Sigmoid colon (tissue), 7 donors: ENCODE data around the gene DERA. TPM values are rescaled to one million over a fixed set of nuclear protein-coding genes. Genes with fewer than 3 reads are reported as not detected.
"Not testable (repeated sequence)": the region's sequence is repeated elsewhere in the genome, so short reads cannot be mapped to it uniquely, and the experiment has no call there.

Source experiments
- DNase-seq: peaks from one replicate; pipeline ENCODE4 v3.0.0-alpha.2; 2019
- H3K27ac ChIP-seq, 4 donors: fragments of 200-600 bp; sonication (generic); one replicate each; pipeline ENCODE4 v1.5.1; 2016 to 2019; ENCODE audit warnings: mild to moderate bottlenecking in 1 of 4
- H3K27me3 ChIP-seq, 3 donors: fragments of 200-600 bp; sonication (generic); one replicate each; pipeline ENCODE4 v1.5.1; 2019; ENCODE audit warnings: mild to moderate bottlenecking in 1 of 3
- H3K36me3 ChIP-seq, 4 donors: fragments of 200-600 bp; sonication (generic); one replicate each; pipeline ENCODE4 v1.5.1; 2016 to 2019
- H3K4me1 ChIP-seq, 4 donors: fragments of 200-600 bp; sonication (generic); one replicate each; pipeline ENCODE4 v1.5.1; 2017 to 2019
- H3K4me3 ChIP-seq, 4 donors: fragments of 200-600 bp; sonication (generic); one replicate each; pipeline ENCODE4 v1.5.1; 2017 to 2019; ENCODE audit warnings: mild to moderate bottlenecking in 2 of 4, moderate library complexity in 1 of 4
- H3K9me3 ChIP-seq, 4 donors: fragments of 200-600 bp in 3 of 4; sonication (generic) in 3 of 4; one replicate each; pipeline versions ENCODE4 v1.5.1 to v1.6.1; 2013 to 2019
- EP300 ChIP-seq, 4 donors: sonication (generic); formaldehyde crosslinking; IDR thresholded peaks; one replicate each; pipeline ENCODE4 v1.6.1; 2017; ENCODE audit warnings: antibody characterized with exemption in 4 of 4
- POLR2A ChIP-seq, 2 donors: fragments of 450-650 bp; IDR thresholded peaks; one replicate each; pipeline ENCODE4 v1.6.1; 2016; ENCODE audit warnings: antibody characterized with exemption in 2 of 2, mild to moderate bottlenecking in 2 of 2, moderate library complexity in 2 of 2
- POLR2AphosphoS5 ChIP-seq, 4 donors: sonication (generic); formaldehyde crosslinking; IDR thresholded peaks; one replicate each; pipeline ENCODE4 v1.6.1; 2017; ENCODE audit warnings: antibody characterized with exemption in 4 of 4
- WGBS, 2 donors: extraction: QIAGEN DNeasy Blood & Tissue Kit; methylation state at CpG; one replicate each; pipeline ENCODE4 v1.1.7; 2013; 5-methylcytosine and 5-hydroxymethylcytosine counted together
- intact Hi-C: fragments of 100-400 bp; cut with DNase I; formaldehyde crosslinking; loops from one replicate; pipeline ENCODE4 v1.15.1; 2023
- polyA plus RNA-seq, 3 donors: library from polyadenylated mRNA; stranded (reverse); fragments of 200-250 nt; gene quantifications; one replicate each; pipeline ENCODE4 v1.2.3, GENCODE V29; 2013
- total RNA-seq, 4 donors: library from RNA; depleted of rRNA; stranded (reverse); fragments of >200 nt; gene quantifications; one replicate each; pipeline ENCODE4 v1.1.0, GENCODE V29; 2016
- TF ChIP-seq, protein P1 (sequence below), 4 experiments: fragments of 450-650 bp in 3 of 4; fragments of 200-600 bp in 1 of 4; IDR thresholded peaks; one replicate each; pipeline ENCODE4 v1.5.1; 2016 to 2019; ENCODE audit warnings: antibody characterized with exemption in 4 of 4, mild to moderate bottlenecking in 3 of 4, moderate library complexity in 2 of 4
- donor health status: healthy with polysubstance abuse.
- donor health status: Bipolar disorder and iron deficiency.
- donor health status: healthy.

DERA gene
- total and polyA plus RNA-seq, 7 donors: 26.6 to 106 (median 46.4) TPM

DNA sequence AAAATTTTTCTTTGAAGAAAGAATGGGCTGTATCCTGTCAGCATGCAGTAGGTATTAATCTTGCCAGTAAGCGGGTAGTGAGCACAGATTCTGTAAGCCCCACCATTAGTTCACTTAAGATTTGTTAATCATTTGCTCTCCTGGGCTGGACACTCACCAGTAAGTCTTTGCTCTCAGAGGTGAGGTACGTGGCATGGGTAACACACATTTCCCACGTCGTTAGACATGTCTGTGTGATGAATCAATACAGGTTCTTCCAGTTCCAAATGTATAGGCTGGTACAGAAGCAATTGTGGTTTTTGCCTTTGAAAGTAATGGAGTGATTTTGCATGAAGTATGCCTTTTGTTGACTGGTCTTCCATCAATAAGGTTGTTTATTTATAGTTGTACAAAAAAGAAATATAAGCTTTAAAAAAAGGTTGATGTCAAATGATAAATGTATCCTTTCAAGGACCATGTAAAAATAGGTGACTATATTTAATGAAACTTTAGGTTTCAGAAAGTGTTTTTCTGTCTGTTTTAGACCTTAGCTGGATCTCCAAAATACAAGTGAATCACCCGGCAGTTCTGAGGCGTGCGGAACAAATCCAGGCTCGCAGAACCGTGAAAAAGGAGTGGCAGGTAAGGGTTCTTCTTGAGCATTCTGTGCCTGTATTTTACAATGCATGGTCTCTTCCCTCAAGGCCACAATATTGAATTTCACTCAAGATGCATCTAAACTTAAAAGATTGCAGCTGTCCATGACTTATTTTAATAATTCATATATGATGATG, 45.5 kb downstream of the DERA start:
- WGBS, 2 donors: 82 to 93% methylated on average over 9 of the region's 9 CpGs
- intact Hi-C loops: no loop called here
- Histone ChIP-seq H3K9me3 (no peaks in the 10 kb centered on the region), H3K27me3 (no peaks in the 10 kb centered on the region), H3K27ac (no peak overlapping the region), H3K36me3 (peaks cover 0 to 29% (median 0%) of the 10 kb centered on the region in 4 donors), H3K4me1 (no peaks in the 10 kb centered on the region), H3K4me3 (no peak overlapping the region)
- no peak for DNase-seq
- TF ChIP-seq, protein P1, sequence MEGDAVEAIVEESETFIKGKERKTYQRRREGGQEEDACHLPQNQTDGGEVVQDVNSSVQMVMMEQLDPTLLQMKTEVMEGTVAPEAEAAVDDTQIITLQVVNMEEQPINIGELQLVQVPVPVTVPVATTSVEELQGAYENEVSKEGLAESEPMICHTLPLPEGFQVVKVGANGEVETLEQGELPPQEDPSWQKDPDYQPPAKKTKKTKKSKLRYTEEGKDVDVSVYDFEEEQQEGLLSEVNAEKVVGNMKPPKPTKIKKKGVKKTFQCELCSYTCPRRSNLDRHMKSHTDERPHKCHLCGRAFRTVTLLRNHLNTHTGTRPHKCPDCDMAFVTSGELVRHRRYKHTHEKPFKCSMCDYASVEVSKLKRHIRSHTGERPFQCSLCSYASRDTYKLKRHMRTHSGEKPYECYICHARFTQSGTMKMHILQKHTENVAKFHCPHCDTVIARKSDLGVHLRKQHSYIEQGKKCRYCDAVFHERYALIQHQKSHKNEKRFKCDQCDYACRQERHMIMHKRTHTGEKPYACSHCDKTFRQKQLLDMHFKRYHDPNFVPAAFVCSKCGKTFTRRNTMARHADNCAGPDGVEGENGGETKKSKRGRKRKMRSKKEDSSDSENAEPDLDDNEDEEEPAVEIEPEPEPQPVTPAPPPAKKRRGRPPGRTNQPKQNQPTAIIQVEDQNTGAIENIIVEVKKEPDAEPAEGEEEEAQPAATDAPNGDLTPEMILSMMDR (IDR thresholded peaks at IDR 0.05): no peak

DNA sequence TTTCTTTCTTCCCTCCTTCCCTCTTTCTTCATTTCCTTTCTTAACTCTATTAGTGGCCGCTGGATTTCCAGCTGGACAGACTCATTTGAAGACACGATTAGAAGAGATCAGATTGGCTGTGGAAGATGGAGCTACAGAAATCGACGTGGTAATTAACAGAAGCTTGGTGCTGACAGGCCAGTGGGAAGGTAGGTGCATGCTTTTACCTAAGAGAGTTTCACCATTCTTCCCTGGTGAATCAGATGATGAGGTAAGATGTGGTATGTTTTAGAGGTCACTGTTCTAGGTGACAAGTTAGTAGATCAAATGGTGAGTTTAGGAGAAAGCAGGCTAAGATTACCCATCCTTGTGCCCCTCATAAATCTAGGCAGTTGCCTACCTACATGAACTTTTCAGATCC, 51.6 kb downstream of the DERA start:
- intact Hi-C loops: no loop called here
- H3K27me3 ChIP-seq: no peaks in the 10 kb centered on the region
- peaks cover 4 to 82% (median 12%) of the 10 kb centered on the region in 4 donors for H3K36me3 ChIP-seq
- DNase-seq: no peak
- no peaks in the 10 kb centered on the region for H3K4me1 ChIP-seq
- H3K27ac ChIP-seq: no peak overlapping the region
- no peak for TF ChIP-seq EP300 (IDR thresholded peaks at IDR 0.05)
- TF ChIP-seq, protein P1 (IDR thresholded peaks at IDR 0.05): no peak
- no peak for TF ChIP-seq POLR2A (IDR thresholded peaks at IDR 0.05)
- TF ChIP-seq POLR2AphosphoS5 (IDR thresholded peaks at IDR 0.05): no peak
- no peaks in the 10 kb centered on the region for H3K9me3 ChIP-seq
- H3K4me3 ChIP-seq: no peak overlapping the region
- 94 to 96% methylated on average over 4 of the region's 4 CpGs for WGBS, 2 donors

- peaks cover 4 to 82% (median 12%) of the 10 kb centered on the region in 4 donors for H3K36me3 ChIP-seq
These were observed 52.1 kb downstream of the DERA start for GRCh38 chr12:15963271-15963670.

DNA sequence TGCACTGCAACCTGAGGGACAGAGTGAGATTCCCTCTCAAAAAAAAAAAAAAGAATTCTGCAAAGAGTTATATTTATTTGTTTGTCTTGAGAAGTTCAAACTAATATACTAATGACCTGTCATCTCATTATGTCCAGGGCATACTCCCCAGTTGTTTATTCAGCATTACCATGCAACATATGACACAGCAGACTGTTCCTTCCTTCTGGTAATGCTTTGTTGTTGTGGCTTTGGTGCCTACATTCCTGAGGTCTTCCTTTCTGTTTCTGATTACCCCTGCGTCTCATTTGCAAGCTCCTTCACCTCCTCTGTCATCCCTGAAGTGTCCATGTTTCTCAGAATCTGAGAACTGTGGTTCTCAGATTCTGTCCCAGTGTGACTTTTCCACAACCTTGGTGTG, 55.3 kb downstream of the DERA start:
- no peak for DNase-seq
- TF ChIP-seq EP300 (IDR thresholded peaks at IDR 0.05) (no peak), POLR2AphosphoS5 (IDR thresholded peaks at IDR 0.05) (no peak), POLR2A (IDR thresholded peaks at IDR 0.05) (no peak)
- TF ChIP-seq, protein P1 (IDR thresholded peaks at IDR 0.05): no peak

More at GRCh38 chr12:15963271-15963670, 52.1 kb downstream of the DERA start:
- 86 to 94% methylated on average over 1 of the region's 1 CpG for WGBS, 2 donors
- TF ChIP-seq POLR2AphosphoS5 (IDR thresholded peaks at IDR 0.05): no peak
- TF ChIP-seq POLR2A (IDR thresholded peaks at IDR 0.05): no peak
- TF ChIP-seq, protein P1 (IDR thresholded peaks at IDR 0.05): no peak
- TF ChIP-seq EP300 (IDR thresholded peaks at IDR 0.05): no peak
- intact Hi-C loops: no loop called here
- H3K27ac ChIP-seq: no peak overlapping the region
- no peak for DNase-seq
- H3K4me3 ChIP-seq: no peak overlapping the region
- H3K27me3 ChIP-seq: no peaks in the 10 kb centered on the region
- H3K9me3 ChIP-seq: no peaks in the 10 kb centered on the region
- no peaks in the 10 kb centered on the region for H3K4me1 ChIP-seq

DNA sequence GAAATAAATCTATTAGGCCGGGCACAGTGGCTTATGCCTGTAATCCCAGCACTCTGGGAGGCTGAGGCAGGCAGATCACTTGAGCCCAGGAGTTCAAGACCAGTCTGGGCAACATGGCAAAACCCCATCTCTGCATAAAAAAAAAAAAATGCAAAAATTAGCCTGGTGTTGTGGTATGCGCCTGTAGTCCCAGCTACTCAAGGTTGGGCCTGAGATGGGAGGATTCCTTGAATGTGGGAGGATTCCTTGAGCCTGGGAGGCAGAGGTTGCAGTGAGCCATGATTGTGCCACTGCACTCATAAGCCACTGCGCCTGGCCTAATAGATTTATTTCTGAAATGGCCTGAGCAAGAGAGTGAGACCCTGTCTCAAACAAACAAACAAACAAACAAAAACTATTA, 55.9 kb downstream of the DERA start:
- H3K27ac ChIP-seq, H3K4me3 ChIP-seq, H3K4me1 ChIP-seq, intact Hi-C loops, H3K9me3 ChIP-seq, H3K27me3 ChIP-seq, DNase-seq: not testable (repeated sequence)
- H3K36me3 ChIP-seq: peaks cover 4 to 73% (median 12%) of the 10 kb centered on the region in 4 donors
- 97 to 99% methylated on average over 3 of the region's 3 CpGs for WGBS, 2 donors

More for the DNA sequence above, 55.3 kb downstream of the DERA start:
- H3K4me3 ChIP-seq: no peak overlapping the region
- H3K36me3 ChIP-seq: peaks cover 4 to 77% (median 12%) of the 10 kb centered on the region in 4 donors
- no peaks in the 10 kb centered on the region for H3K27me3 ChIP-seq
- intact Hi-C loops: no loop called here
- no peaks in the 10 kb centered on the region for H3K4me1 ChIP-seq
- WGBS, 2 donors: 90 to 92% methylated on average over 1 of the region's 1 CpG
- no peaks in the 10 kb centered on the region for H3K9me3 ChIP-seq
- no peak overlapping the region for H3K27ac ChIP-seq
